ENCODE data around the gene ANKDD1B.

The ANKDD1B gene

GRCh38 chr5:75616971-75617621, 5.8 kb downstream of the ANKDD1B start:
- DNase-seq = no peak

GRCh38 chr5:75617736-75618352, 6.6 kb downstream of the ANKDD1B start:
- no peak for DNase-seq

GRCh38 chr5:75620184-75620959, 9.1 kb downstream of the ANKDD1B start:
- no peak for DNase-seq

GRCh38 chr5:75622564-75622963, 11.3 kb downstream of the ANKDD1B start:
- no peak for DNase-seq

GRCh38 chr5:75623846-75624245, 12.6 kb downstream of the ANKDD1B start:
- no peak for DNase-seq

- DNase-seq = no peak
Observed at GRCh38 chr5:75626959-75627358, 15.7 kb downstream of the ANKDD1B start.

GRCh38 chr5:75627801-75628200, 16.5 kb downstream of the ANKDD1B start:
- DNase-seq = no peak

GRCh38 chr5:75630875-75631274, 19.6 kb downstream of the ANKDD1B start:
- DNase-seq = no peak

GRCh38 chr5:75632321-75632720, 21.1 kb downstream of the ANKDD1B start:
- DNase-seq = no peak

- no peak for DNase-seq
Observed at GRCh38 chr5:75637949-75638348, 26.7 kb downstream of the ANKDD1B start.

- DNase-seq = no peak
Observed at GRCh38 chr5:75639535-75640311, 28.5 kb downstream of the ANKDD1B start.

GRCh38 chr5:75640395-75640794, 29.1 kb downstream of the ANKDD1B start:
- no peak for DNase-seq

- DNase-seq = no peak
Observed at GRCh38 chr5:75640826-75641225, 29.6 kb downstream of the ANKDD1B start.

- DNase-seq = no peak
Observed at GRCh38 chr5:75648712-75649111, 37.5 kb downstream of the ANKDD1B start.

GRCh38 chr5:75651575-75652238, 40.5 kb downstream of the ANKDD1B start:
- DNase-seq = no peak

GRCh38 chr5:75653521-75653920, 42.3 kb downstream of the ANKDD1B start:
- DNase-seq = no peak

- DNase-seq = no peak
Observed at GRCh38 chr5:75654693-75655295, 43.5 kb downstream of the ANKDD1B start.

- DNase-seq = no peak
Observed at GRCh38 chr5:75656311-75657003, 45.2 kb downstream of the ANKDD1B start.

GRCh38 chr5:75659791-75660450, 48.7 kb downstream of the ANKDD1B start:
- DNase-seq = no peak

GRCh38 chr5:75660678-75661465, 49.6 kb downstream of the ANKDD1B start:
- DNase-seq = no peak

Measured in activated T-cell treated with anti-CD3 and anti-CD28 coated beads for 4 hours (primary cell).